AG04450 (cell line): ENCODE measurements around the gene VPS11. TPM values are rescaled to one million over a fixed set of nuclear protein-coding genes. Genes with fewer than 3 reads are reported as not detected.
"Not testable (repeated sequence)": the region's sequence is repeated elsewhere in the genome, so short reads cannot be mapped to it uniquely, and the experiment has no call there.

Source experiments
- CTCF ChIA-PET: fragments of 300-600, 350-600 bp; formaldehyde crosslinking; extraction: SDS; loops from one replicate; lab custom pipeline; 2022; ENCODE audit warnings: antibody characterized with exemption, inconsistent platforms; lab: Charles Lee
- POLR2A ChIA-PET: fragments of 350-600 bp; formaldehyde crosslinking; extraction: SDS; loops from one replicate; lab custom pipeline; 2021; ENCODE audit warnings: antibody characterized with exemption, inconsistent platforms; lab: Yijun Ruan, JAX
- DNase-seq: peaks from one replicate; pipeline ENCODE4 v3.0.0-alpha.2; 2011; ENCODE audit warnings: low read depth, low spot score
- H3K27ac ChIP-seq: one replicate; pipeline ENCODE4 v1.5.1; 2012; ENCODE audit warnings: low read depth, low read length, control low read depth
- H3K27me3 ChIP-seq: one replicate; pipeline ENCODE4 v1.6.0; 2012; ENCODE audit warnings: low read length; ENCODE audit not compliant: control insufficient read depth, insufficient read depth
- H3K4me3 ChIP-seq: 2 replicates; pipeline ENCODE4 v1.5.1; 2011; ENCODE audit warnings: mild to moderate bottlenecking, low read depth, low read length, control low read depth
- H3K9me3 ChIP-seq: 2 replicates; pipeline ENCODE4 v1.5.1; 2012; ENCODE audit warnings: low read length; ENCODE audit not compliant: control insufficient read depth, insufficient read depth
- polyA plus RNA-seq: library from polyadenylated mRNA; depleted of rRNA; stranded (reverse); fragments of >200 nt; gene quantifications from 2 replicates; pipeline ENCODE4 v1.2.3, GENCODE V29; 2011
- TF ChIP-seq, protein P1 (sequence below): IDR thresholded peaks from 2 replicates; pipeline ENCODE4 v1.5.1; 2011; ENCODE audit warnings: low read depth, low read length, control low read depth, inconsistent platforms

VPS11 gene
- polyA plus RNA-seq, 1 experiment = 9.9 TPM

DNA sequence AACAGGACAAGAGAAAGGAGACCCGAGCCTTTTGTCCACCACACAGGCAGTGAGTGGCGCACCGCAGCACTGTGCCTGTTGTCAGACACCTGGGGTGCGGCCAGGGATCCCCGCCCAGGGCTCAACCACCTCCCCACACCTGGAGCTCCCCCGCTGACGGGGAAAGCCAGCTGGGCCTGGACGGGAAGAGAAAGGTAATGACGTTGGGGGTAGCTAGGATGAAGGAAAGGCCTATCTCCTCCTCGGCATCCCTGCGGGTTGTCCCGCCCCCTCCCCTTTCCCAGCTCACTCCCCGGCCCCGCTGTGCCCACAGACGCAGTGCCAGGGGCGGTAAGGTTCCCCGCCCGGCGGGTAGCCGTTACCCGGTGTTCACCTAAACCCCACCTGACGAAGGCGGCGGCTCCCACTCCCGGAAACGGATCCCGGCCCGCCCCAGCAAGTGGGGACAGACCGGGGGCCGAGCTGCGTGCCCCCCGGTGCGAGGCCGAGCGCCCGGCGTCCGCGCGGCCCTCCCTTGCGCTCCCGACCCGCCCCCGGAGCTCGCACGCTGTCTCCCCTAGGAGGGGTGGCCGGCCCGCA, 11.1 kb upstream of the VPS11 start:
- H3K9me3 ChIP-seq = no peaks in the 10 kb centered on the region; the same call in 1 of the 2 replicates
- TF ChIP-seq, protein P1, sequence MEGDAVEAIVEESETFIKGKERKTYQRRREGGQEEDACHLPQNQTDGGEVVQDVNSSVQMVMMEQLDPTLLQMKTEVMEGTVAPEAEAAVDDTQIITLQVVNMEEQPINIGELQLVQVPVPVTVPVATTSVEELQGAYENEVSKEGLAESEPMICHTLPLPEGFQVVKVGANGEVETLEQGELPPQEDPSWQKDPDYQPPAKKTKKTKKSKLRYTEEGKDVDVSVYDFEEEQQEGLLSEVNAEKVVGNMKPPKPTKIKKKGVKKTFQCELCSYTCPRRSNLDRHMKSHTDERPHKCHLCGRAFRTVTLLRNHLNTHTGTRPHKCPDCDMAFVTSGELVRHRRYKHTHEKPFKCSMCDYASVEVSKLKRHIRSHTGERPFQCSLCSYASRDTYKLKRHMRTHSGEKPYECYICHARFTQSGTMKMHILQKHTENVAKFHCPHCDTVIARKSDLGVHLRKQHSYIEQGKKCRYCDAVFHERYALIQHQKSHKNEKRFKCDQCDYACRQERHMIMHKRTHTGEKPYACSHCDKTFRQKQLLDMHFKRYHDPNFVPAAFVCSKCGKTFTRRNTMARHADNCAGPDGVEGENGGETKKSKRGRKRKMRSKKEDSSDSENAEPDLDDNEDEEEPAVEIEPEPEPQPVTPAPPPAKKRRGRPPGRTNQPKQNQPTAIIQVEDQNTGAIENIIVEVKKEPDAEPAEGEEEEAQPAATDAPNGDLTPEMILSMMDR = no peak
- CTCF ChIA-PET = interaction anchor here (0.9 to 1.3 kb wide), 5 partner anchors 12 to 267 kb away, joined by 3 to 5 read pairs (median 4); no protein-coding TSS in a partner anchor
- peak overlapping the region; percentile 68 for H3K27ac ChIP-seq
- H3K4me3 ChIP-seq = peak overlapping the region; percentile 83
- no peak for DNase-seq
- POLR2A ChIA-PET = interaction anchor here (0.6 to 3.1 kb wide), 9 partner anchors 9 to 261 kb away, joined by 3 to 27 read pairs (median 5); partner anchors contain the start of genes DPAGT1, HMBS, MCAM and NLRX1
- no peaks in the 10 kb centered on the region for H3K27me3 ChIP-seq

DNA sequence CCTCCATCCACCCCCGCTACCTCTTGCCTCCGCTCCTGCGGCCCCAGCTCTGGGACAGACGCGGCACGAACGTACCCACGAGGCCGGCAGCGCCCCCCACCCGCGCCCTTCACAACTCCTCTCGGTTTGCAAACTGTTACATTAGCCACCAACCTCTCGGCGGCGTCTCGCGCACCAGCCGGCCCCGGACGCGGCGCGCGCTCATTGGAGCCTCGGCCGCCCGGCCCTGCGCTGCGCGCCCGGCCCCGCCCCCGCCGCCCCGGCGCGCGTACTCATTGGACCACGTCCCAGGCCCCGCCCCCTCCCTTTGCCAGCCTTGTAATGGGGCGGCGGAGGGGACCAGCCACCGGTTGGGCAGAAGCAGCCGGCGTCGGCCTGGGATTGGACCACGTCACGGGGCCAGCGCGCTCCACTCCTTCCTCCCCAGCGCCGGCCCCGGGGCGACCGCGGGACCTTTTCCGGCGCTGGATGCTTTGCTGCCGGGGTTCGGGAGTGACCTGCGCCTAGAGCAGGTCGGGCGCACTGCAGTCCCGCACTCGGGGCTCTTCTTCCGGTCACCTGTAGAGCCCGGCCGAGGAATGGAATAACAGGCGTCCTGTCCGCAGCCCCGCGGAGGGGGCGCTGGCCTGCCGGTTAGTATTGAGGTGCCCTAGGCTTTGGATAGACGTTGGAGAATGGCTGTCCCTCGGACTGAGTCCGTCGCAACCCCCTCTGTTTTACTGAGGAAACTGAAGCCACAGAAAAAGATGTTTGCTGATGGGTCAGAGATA, 10.4 kb upstream of the VPS11 start, which contains the start of gene HYOU1:
TSS of gene HYOU1 (minus strand) at position 206 of the 770 bp plus-strand sequence. CDS start 1,045 bp downstream, outside the sequence.
- POLR2A ChIA-PET = interaction anchor here (0.6 to 3.1 kb wide), 9 partner anchors 10 to 260 kb away, joined by 3 to 27 read pairs (median 5); partner anchors contain the start of genes DPAGT1, HMBS, MCAM and NLRX1

DNA sequence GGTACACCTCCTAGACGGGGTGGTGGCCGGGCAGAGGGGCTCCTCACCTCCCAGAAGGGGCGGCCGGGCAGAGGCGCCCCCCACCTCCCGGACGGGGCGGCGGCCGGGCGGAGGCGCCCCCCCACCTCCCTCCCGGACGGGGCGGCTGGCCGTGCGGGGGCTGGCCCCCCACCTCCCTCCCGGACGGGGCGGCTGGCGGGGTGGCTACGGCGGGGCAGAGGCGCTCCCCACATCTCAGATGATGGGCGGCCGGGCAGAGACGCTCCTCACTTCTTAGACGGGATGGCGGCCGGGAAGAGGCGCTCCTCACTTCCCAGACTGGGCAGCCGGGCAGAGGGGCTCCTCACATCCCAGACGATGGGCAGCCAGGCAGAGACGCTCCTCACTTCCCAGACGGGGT, 8.5 kb upstream of the VPS11 start:
- H3K9me3 ChIP-seq, POLR2A ChIA-PET, DNase-seq, H3K27ac ChIP-seq, H3K4me3 ChIP-seq, H3K27me3 ChIP-seq: not testable (repeated sequence)
- CTCF ChIA-PET = interaction anchor here (0.9 kb wide), 1 partner anchor 147 kb away, joined by 4 read pairs; the partner anchor contains the start of gene CBL

More for the DNA sequence above, 10.4 kb upstream of the VPS11 start, which contains the start of gene HYOU1:
- Histone ChIP-seq H3K4me3 (peak within 1 kb of the TSS; percentile 83), H3K9me3 (no peaks in the 10 kb centered on the region; the same call in 1 of the 2 replicates), H3K27me3 (no peaks in the 10 kb centered on the region), H3K27ac (peak within 1 kb of the TSS; percentile 77)
- CTCF ChIA-PET = interaction anchor here (0.9 to 1.3 kb wide), 5 partner anchors 12 to 267 kb away, joined by 3 to 5 read pairs (median 4); no protein-coding TSS in a partner anchor
- DNase-seq = peak; percentile 86
- TF ChIP-seq, protein P1 = peak; percentile 39

DNA sequence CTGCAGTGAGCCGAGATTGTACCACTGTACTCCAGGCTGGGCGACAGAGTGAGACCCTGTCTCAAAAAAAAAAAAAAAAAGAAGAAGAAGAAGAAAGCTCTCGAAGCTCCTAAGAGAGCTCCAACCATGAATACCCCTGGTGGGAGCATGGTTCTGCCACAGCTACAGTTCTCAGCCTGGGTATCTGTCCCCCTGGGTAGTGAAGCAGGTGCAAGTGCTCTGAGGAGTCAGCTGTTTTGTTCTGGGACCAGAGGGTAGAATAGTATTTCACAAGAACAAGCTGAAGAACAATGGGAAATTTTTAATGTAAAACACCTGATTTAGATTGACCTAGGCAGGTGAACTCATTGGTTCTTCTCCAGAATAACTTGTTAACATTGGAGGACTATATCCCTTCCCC, 6.4 kb upstream of the VPS11 start:
- Histone ChIP-seq H3K27ac (no peak overlapping the region), H3K9me3 (no peaks in the 10 kb centered on the region; the same call in 1 of the 2 replicates), H3K4me3 (no peak overlapping the region), H3K27me3 (no peaks in the 10 kb centered on the region)
- ChIA-PET CTCF (interaction anchor here (1.7 kb wide), 1 partner anchor 30 kb away, joined by 3 read pairs; no protein-coding TSS in a partner anchor), POLR2A (interaction anchor here (0.6 to 0.7 kb wide), 2 partner anchors 237 to 274 kb away, joined by 6 read pairs; no protein-coding TSS in a partner anchor)
- TF ChIP-seq, protein P1 = no peak
- no peak for DNase-seq

DNA sequence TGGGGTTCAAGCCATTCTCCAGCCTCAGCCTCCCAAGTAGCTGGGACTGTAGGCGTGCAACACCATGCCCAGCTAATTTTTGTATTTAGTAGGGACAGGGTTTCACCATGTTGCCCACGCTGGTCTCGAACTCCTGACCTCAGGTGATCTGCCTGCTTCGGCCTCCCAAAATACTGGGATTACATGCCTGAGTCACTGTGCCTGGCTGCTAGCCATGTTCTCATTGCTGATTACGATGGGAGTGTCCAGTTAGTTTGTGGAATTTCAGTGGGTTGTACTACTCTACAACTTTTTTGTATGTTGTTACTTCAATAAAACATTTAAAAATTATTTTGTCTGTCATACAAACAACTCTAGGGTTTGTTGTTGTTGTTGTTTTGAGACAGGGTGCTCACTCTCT, 4.8 kb upstream of the VPS11 start:
- TF ChIP-seq, protein P1 = no peak
- ChIA-PET POLR2A (no interaction called here), CTCF (interaction anchor here (1.7 kb wide), 1 partner anchor 31 kb away, joined by 3 read pairs; no protein-coding TSS in a partner anchor)
- H3K9me3 ChIP-seq = no peaks in the 10 kb centered on the region
- no peak overlapping the region for H3K27ac ChIP-seq
- H3K4me3 ChIP-seq = no peak overlapping the region
- DNase-seq = no peak
- H3K27me3 ChIP-seq = no peaks in the 10 kb centered on the region
